GM18907 (cell line): ENCODE measurements around the gene RGR.

Source experiments
- ATAC-seq: cut with Tn5 transposase; IDR thresholded peaks from one replicate; pipeline ENCODE4 v1.9.1; 2021; ENCODE audit warnings: mild to moderate bottlenecking, moderate library complexity; ENCODE audit not compliant: unreplicated experiment

Gene RGR

GRCh38 chr10:84293171-84293570 lies 48.3 kb downstream of the RGR start:
- ATAC-seq: no peak

GRCh38 chr10:84293574-84294016 lies 48.7 kb downstream of the RGR start:
- no peak for ATAC-seq

- ATAC-seq: peak; percentile 57
These were observed 50.1 kb downstream of the RGR start for GRCh38 chr10:84294766-84295447.

- ATAC-seq: no peak
These were observed 51.5 kb downstream of the RGR start for GRCh38 chr10:84296091-84296981.

- ATAC-seq: no peak
These were observed 53.2 kb downstream of the RGR start for GRCh38 chr10:84298057-84298456.

GRCh38 chr10:84302223-84302622 lies 57.4 kb downstream of the RGR start:
- ATAC-seq: no peak

GRCh38 chr10:84306751-84307384 lies 62.0 kb downstream of the RGR start:
- no peak for ATAC-seq

- no peak for ATAC-seq
These were observed 63.2 kb downstream of the RGR start for GRCh38 chr10:84308021-84308420.

- no peak for ATAC-seq
These were observed 63.8 kb downstream of the RGR start for GRCh38 chr10:84308481-84309304.
